NCI-H2171 (cell line): ENCODE results near the gene CIITA.

Experiments
- DNase-seq: peaks from one replicate; lab custom pipeline; 2025; lab: John Stamatoyannopoulos, UW

Gene CIITA

GRCh38 chr16:10852286-10852685 is 24.7 kb upstream of the CIITA start:
- no peak for DNase-seq

GRCh38 chr16:10852948-10853347 is 24.1 kb upstream of the CIITA start:
- no peak for DNase-seq

- DNase-seq, result no peak
Measured at GRCh38 chr16:10856042-10856441, 21.0 kb upstream of the CIITA start.

- DNase-seq, result no peak
Measured at GRCh38 chr16:10858203-10858602, 18.8 kb upstream of the CIITA start.

- DNase-seq, result no peak
Measured at GRCh38 chr16:10859020-10859419, 18.0 kb upstream of the CIITA start.

- no peak for DNase-seq
Measured at GRCh38 chr16:10859658-10860057, 17.3 kb upstream of the CIITA start.

- no peak for DNase-seq
Measured at GRCh38 chr16:10862438-10862837, 14.6 kb upstream of the CIITA start.

GRCh38 chr16:10865991-10866966 is 10.7 kb upstream of the CIITA start:
- no peak for DNase-seq

- no peak for DNase-seq
Measured at GRCh38 chr16:10867199-10867598, 9.8 kb upstream of the CIITA start.

- no peak for DNase-seq
Measured at GRCh38 chr16:10868104-10868595, 8.9 kb upstream of the CIITA start.

GRCh38 chr16:10868596-10869469 is 8.2 kb upstream of the CIITA start:
- DNase-seq, result no peak

GRCh38 chr16:10870137-10870776 is 6.7 kb upstream of the CIITA start:
- DNase-seq, result no peak

GRCh38 chr16:10870808-10871156 is 6.2 kb upstream of the CIITA start:
- no peak for DNase-seq

- DNase-seq, result peak; percentile 75
Measured at GRCh38 chr16:10871157-10871991, 5.6 kb upstream of the CIITA start.

GRCh38 chr16:10876315-10876714 is 687 bp upstream of the CIITA start:
- no peak for DNase-seq

- DNase-seq, result peak; percentile 30
Measured at GRCh38 chr16:10877472-10877946, 507 bp downstream of the CIITA start.

- no peak for DNase-seq
Measured at GRCh38 chr16:10878328-10878643, 1.3 kb downstream of the CIITA start.

- DNase-seq, result no peak
Measured at GRCh38 chr16:10878644-10879501, 1.9 kb downstream of the CIITA start.

GRCh38 chr16:10879681-10880589 is 2.9 kb downstream of the CIITA start:
- no peak for DNase-seq
